Ascending aorta (tissue), 2 donors: ENCODE data around the gene TMEM266. TPM values are rescaled to one million over a fixed set of nuclear protein-coding genes. Genes with fewer than 3 reads are reported as not detected.

Source experiments
- DNase-seq, 2 donors: peaks; one replicate each; pipeline ENCODE4 v3.0.0-alpha.2; 2019; ENCODE audit warnings: low spot score in 2 of 2
- H3K27ac ChIP-seq, 2 donors: fragments of 200-600 bp; sonication (generic); one replicate each; pipeline ENCODE4 v1.5.1; 2016 to 2017; ENCODE audit warnings: mild to moderate bottlenecking in 1 of 2
- H3K27me3 ChIP-seq: fragments of 200-600 bp; sonication (generic); one replicate; pipeline ENCODE4 v1.5.1; 2017
- H3K36me3 ChIP-seq, 2 donors: fragments of 200-600 bp; sonication (generic); one replicate each; pipeline ENCODE4 v1.5.1; 2016
- H3K4me1 ChIP-seq, 2 donors: fragments of 200-600 bp; sonication (generic); one replicate each; pipeline ENCODE4 v1.5.1; 2016 to 2017; ENCODE audit warnings: mild to moderate bottlenecking in 1 of 2
- H3K4me3 ChIP-seq, 2 donors: fragments of 200-600 bp; sonication (generic); one replicate each; pipeline ENCODE4 v1.5.1; 2016 to 2017; ENCODE audit warnings: mild to moderate bottlenecking in 1 of 2
- H3K9me3 ChIP-seq, 2 donors: fragments of 200-600 bp; sonication (generic); one replicate each; pipeline ENCODE4 v1.5.1; 2016
- CTCF ChIP-seq, 3 experiments: fragments of 200-600 bp in 2 of 3; fragments of 450-650 bp in 1 of 3; sonication (generic) in 2 of 3; IDR thresholded peaks; one replicate each; pipeline ENCODE4 v1.5.1; 2016 to 2019; ENCODE audit warnings: antibody characterized with exemption in 3 of 3, mild to moderate bottlenecking in 1 of 3, moderate library complexity in 1 of 3
- intact Hi-C: fragments of 100-400 bp; cut with DNase I; formaldehyde crosslinking; loops from one replicate; pipeline ENCODE4 v1.15.1; 2023
- total RNA-seq: library from RNA; depleted of rRNA; stranded (reverse); fragments of >200 nt; gene quantifications from one replicate; pipeline ENCODE4 v1.1.0, GENCODE V29; 2016

Gene TMEM266
- total RNA-seq, 1 donor from 2014 or later: not detected

GRCh38 chr15:76217029-76217881 is 157.5 kb downstream of the TMEM266 start:
- intact Hi-C loops: no loop called here
- H3K4me1 ChIP-seq: peaks cover 0 to 2% of the 10 kb centered on the region in 2 donors
- H3K9me3 ChIP-seq: no peaks in the 10 kb centered on the region
- no peak overlapping the region for H3K4me3 ChIP-seq
- DNase-seq: no peak
- no peak for TF ChIP-seq CTCF (IDR thresholded peaks at IDR 0.05)
- peaks cover 9 to 38% of the 10 kb centered on the region in 2 donors for H3K36me3 ChIP-seq
- no peaks in the 10 kb centered on the region for H3K27me3 ChIP-seq
- H3K27ac ChIP-seq: no peak overlapping the region

- Histone ChIP-seq H3K4me1 (peaks cover 0 to 2% of the 10 kb centered on the region in 2 donors), H3K4me3 (no peak overlapping the region), H3K36me3 (peaks cover 9 to 34% of the 10 kb centered on the region in 2 donors), H3K9me3 (no peaks in the 10 kb centered on the region), H3K27ac (no peak overlapping the region), H3K27me3 (no peaks in the 10 kb centered on the region)
- intact Hi-C loops: no loop called here
- TF ChIP-seq CTCF (IDR thresholded peaks at IDR 0.05): no peak
- DNase-seq: no peak
Measured at GRCh38 chr15:76217882-76218217, 158.1 kb downstream of the TMEM266 start.

GRCh38 chr15:76221085-76221767 is 161.4 kb downstream of the TMEM266 start:
- no peaks in the 10 kb centered on the region for H3K27me3 ChIP-seq
- no peak overlapping the region for H3K4me3 ChIP-seq
- no peak for DNase-seq
- H3K9me3 ChIP-seq: no peaks in the 10 kb centered on the region
- peaks cover 0 to 2% of the 10 kb centered on the region in 2 donors for H3K4me1 ChIP-seq
- no peak for TF ChIP-seq CTCF (IDR thresholded peaks at IDR 0.05)
- peaks cover 9 to 30% of the 10 kb centered on the region in 2 donors for H3K36me3 ChIP-seq
- no peak overlapping the region for H3K27ac ChIP-seq
- intact Hi-C loops: no loop called here

GRCh38 chr15:76222159-76222558 is 162.4 kb downstream of the TMEM266 start:
- intact Hi-C loops: no loop called here
- no peak for TF ChIP-seq CTCF (IDR thresholded peaks at IDR 0.05)
- Histone ChIP-seq H3K9me3 (no peaks in the 10 kb centered on the region), H3K27me3 (no peaks in the 10 kb centered on the region), H3K36me3 (peaks cover 9 to 30% of the 10 kb centered on the region in 2 donors), H3K27ac (no peak overlapping the region), H3K4me3 (no peak overlapping the region), H3K4me1 (peaks cover 0 to 2% of the 10 kb centered on the region in 2 donors)
- DNase-seq: no peak

GRCh38 chr15:76223521-76223920 is 163.7 kb downstream of the TMEM266 start:
- Histone ChIP-seq H3K27me3 (no peaks in the 10 kb centered on the region), H3K4me3 (no peak overlapping the region), H3K27ac (no peak overlapping the region), H3K9me3 (no peaks in the 10 kb centered on the region), H3K4me1 (no peaks in the 10 kb centered on the region), H3K36me3 (peaks cover 9 to 34% of the 10 kb centered on the region in 2 donors)
- intact Hi-C loops: no loop called here
- TF ChIP-seq CTCF (IDR thresholded peaks at IDR 0.05): no peak
- DNase-seq: no peak
